LoVo (cell line): Measurements from ENCODE around the gene WDFY1.
"Not testable (repeated sequence)": the region's sequence is repeated elsewhere in the genome, so short reads cannot be mapped to it uniquely, and the experiment has no call there.

Experiments
- DNase-seq: peaks from one replicate; pipeline ENCODE4 v3.0.0-alpha.2; 2016; ENCODE audit warnings: low spot score

The WDFY1 gene

DNA sequence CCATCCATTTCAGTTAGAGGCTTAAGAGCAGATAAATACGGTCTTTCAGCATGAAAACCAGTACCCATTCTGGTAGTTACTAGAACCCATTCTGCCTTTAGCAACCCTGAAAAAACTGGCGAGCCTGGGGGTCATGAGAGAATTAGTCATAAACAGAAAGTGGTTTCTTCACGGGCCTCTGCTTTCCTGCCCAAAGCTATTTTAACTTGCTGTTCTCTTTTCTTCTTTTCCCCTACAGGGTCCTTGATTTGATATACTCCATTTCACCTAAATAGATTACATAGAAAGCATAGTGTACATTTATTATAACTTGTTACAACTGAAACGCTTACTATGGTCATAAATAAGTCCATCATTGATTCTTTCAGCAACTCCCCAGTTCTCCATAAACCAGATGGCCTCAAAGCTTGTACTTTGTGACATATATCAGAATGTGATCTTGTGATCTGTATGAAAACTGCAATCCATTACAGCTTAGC, 48.3 kb downstream of the WDFY1 start:
- no peak for DNase-seq

GRCh38 chr2:223894968-223895367, 50.2 kb downstream of the WDFY1 start:
- DNase-seq, result no peak

DNA sequence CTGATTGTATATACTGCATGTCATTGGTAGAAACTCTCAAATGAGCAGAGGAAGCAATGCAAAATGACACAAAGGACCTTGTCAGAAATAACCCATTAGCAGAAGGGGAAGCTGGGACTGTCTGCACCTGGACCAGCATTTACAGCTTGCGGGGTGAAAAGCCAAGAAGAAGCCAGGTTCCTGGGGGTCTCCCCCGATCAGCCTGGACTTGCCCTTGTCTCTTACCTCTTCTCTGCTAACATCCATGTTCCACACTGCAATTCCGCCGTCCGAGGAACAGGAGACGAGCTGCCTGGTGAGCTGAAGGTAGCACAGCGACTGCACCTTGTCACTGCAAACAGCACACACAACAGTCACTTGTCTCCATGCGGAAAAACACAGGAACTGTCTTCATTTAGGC, 51.1 kb downstream of the WDFY1 start:
- no peak for DNase-seq

DNA sequence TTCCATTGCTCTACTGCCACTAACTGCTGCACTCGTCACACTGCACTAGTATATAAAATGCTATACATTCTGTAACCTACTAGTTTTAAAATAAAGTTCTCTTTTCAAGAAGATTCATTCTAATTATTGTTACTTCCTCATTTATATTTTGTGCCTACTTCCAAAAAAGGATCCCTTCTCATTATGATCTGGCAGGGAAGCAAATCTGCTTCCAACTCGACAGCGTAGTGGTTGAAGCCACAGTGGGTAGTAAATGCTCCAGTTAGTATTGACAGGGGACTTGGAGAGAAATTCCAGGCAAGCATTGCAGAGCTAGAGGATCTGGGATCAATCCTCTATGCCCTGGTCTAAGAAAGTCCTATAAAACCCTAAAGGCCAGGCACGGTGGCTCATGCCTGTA, 54.4 kb downstream of the WDFY1 start:
- DNase-seq, result no peak

GRCh38 chr2:223889229-223889628, 55.9 kb downstream of the WDFY1 start:
- no peak for DNase-seq

GRCh38 chr2:223888251-223888650, 56.9 kb downstream of the WDFY1 start:
- no peak for DNase-seq

DNA sequence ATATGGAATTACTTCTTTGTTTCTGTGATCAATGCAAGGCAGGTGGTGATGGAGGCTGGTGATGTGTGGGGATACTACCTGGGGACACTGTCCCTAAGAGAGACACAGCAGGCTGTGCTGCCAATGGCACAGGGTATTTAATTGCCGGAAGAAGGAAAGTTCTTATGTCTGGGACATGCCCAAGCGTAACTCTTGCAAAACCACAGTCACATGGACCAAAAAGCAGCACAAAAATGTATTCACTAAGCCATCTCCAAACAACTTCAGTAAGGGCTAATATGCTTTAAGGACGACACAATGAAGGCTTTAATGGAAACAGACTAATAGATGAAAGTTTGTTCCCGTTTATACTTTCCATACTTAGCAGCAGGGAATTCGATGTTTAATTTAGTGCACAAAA, 58.0 kb downstream of the WDFY1 start:
- no peak for DNase-seq

GRCh38 chr2:223886726-223887125, 58.4 kb downstream of the WDFY1 start:
- no peak for DNase-seq

DNA sequence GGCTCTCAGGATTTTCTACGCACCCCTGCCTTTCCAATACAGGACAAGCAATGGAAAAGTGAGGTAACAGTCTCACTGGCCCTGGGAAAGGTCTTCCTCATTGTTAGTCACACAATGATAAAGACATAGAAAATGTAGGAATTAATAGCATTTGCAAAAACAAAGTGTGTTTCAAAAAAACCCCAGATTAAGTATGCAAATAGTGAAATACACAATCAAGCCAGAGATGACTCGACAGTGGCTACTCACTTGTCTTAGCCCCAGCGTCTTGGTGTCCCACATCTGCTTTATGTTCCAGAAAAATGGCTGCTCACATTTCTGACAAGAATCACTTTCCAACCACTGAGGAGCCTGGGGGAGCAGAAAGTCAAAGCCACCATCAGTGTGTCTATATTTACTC, 60.7 kb downstream of the WDFY1 start:
- DNase-seq, result no peak

- DNase-seq, result no peak
Observed at GRCh38 chr2:223882715-223883114, 62.4 kb downstream of the WDFY1 start.

DNA sequence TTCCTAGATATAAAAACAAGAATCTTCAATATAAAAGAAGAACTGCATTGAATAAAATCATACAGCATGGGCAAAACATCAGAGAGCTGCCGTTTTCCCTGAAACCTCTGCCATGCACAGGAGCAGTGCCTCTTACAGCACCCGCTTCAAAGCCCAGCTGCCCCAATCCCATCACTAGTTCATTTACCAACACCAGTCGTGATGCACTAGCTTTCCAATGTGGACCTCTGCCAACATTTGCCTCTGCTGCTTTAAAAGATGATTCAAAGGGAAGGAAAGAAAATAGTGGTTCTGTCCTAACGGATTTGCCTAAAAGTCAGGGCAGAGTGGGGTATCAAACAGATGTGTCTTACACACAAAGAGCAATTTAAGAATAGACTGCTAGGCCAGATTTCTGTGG, 64.3 kb downstream of the WDFY1 start:
- DNase-seq, result no peak

DNA sequence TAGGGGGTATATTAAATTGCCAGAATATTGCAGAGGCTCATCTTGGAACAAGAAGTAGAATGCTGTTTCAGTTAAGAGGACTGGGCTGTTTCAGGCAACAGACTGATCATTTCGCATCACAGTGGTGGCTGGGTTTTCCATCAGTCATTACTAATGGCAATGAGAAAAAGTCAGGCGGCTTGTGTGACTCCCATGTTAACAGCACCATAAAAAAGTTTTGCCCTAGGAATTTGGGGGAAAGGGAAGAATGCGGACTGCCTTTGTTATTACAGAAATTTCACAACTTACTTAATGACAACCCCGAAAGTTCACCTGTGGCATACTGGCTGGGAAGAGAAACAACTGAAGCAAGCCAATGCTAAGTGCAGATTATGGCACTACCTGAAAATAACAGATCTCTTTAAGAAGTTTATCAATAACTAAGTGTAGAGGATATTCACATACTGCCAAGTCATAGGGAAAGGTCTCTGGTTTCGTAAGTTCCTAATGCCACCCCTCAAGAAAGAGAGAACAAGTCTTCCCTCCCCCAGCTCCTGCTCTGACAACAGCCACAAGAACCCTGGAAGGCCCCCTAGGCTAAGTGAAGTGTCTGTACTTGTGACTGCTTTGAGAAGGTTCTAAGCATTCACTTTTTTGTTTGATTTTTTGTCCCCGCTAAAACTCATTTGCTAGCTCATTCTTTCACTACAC, 67.3 kb downstream of the WDFY1 start:
- DNase-seq, result no peak

DNA sequence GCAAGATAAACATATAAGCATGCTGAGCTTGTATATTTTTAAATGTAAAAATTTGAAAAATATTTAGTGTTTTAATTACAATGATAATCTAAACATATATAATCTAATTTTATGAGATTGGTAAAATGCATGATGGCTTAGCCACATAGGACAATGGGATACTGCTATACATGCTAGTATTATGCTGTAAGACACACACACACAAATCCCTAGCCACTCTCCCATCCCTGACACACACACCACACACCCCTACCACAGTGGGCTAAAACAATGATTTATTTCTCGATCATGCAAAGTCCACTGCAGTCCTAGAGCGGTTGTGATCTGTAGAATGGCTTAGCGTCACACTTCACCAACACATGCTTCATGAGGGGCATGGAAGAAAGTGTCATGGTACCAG, 71.5 kb downstream of the WDFY1 start:
- no peak for DNase-seq

GRCh38 chr2:223872772-223873171, 72.4 kb downstream of the WDFY1 start:
- not testable (repeated sequence) for DNase-seq

DNA sequence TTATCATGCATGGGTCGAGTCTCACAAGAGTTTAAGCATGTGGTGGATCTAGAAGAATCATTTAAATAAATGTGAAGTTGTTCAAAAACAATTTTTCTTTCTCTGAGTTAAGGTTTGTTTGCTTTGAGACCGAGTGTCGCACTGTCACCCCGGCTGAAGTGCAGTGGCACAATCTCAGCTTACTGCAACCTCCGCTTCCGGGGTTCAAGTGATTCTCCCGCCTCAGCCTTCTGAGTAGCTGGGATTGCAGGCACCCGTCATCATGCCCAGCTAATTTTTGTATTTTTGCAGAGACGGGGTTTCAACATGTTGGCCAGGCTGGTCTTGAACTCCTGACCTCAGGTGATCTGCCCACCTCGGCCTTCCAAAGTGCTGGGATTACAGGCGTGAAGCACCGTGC, 73.5 kb downstream of the WDFY1 start:
- DNase-seq, result not testable (repeated sequence)

DNA sequence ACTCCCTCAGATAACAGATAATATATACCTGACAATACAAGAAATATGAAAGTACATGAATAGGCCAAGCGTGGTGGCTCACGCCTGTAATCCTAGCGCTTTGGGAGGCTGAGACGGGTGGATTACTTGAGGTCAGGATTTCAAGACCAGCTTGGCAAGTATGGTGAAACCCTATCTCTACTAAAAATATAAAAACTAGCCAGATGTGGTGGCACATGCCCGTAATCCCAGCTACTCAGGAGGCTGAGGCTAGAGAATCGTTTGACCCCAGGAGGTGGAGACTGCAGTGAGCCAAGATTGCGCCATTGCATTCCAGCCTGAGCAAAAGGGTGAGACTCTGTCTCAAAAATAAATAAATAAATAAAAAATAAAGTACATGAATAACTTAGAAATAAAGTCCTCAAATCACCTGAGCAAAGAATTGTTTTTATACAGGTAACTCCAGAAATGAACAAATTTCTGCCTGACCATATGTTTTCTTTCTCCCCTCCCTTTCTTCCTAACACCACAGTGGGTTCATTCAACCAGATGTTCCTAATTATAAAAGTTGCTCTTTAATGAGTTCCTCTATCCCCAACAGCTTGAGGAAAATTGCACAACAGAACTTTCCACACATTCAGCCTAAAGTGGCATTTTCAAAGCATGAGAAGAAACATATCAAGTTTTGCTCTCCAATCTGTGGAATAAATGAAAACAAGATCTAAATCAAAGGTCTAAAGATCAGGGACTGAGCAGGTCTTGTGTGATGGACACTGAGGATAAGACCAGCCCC, 74.1 kb downstream of the WDFY1 start:
- no peak for DNase-seq

- DNase-seq, result no peak
Observed at GRCh38 chr2:223868005-223868404, 77.1 kb downstream of the WDFY1 start.

DNA sequence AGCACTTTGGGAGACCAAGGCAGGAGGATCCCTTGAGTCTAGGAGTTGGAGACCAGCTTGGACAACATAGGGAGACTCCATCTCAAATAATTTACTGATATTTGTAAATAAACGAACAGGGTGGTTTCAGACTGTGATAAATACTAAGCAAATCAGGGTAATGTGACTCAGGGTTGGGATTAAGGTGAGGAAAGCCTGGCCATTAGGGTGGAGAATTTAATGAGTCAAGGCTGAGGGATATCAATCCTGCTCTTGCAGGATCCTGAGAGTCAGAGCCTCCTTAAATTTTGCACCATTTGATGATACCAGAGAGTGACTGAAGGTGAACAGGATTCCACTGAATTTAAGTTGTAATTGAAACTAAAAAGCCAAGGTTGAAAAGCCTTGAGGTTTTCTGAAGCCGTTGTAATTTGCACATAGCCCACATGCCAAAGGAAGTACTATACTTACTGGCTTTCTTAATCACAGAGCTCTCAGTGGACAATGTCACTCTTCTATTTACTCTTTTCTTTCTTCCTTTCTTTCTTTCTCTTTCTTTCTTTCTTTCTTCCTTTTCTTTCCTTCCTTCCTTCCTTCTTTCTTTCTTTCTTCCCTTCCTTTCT, 79.1 kb downstream of the WDFY1 start:
- DNase-seq, result no peak

DNA sequence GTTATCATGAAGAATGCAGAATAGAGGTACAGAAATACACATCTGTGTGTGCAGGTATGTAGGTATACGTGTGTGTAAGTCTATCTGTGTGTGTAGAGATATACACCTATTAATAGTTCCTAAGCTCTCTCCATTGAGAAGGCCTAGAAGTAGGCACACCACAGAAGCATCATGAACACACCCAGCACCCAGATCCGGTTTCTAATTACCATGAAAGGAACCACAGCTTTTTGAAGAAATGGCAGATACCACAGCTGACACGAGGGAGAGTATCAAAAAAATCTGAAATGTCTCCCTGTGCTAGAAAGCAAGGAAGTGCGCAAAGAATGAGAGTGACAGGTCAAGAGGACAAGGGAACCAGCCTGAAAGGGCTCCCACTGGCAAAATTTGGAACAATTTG, 80.0 kb downstream of the WDFY1 start:
- DNase-seq, result no peak

- no peak for DNase-seq
Observed at GRCh38 chr2:223863491-223863890, 81.6 kb downstream of the WDFY1 start.

DNA sequence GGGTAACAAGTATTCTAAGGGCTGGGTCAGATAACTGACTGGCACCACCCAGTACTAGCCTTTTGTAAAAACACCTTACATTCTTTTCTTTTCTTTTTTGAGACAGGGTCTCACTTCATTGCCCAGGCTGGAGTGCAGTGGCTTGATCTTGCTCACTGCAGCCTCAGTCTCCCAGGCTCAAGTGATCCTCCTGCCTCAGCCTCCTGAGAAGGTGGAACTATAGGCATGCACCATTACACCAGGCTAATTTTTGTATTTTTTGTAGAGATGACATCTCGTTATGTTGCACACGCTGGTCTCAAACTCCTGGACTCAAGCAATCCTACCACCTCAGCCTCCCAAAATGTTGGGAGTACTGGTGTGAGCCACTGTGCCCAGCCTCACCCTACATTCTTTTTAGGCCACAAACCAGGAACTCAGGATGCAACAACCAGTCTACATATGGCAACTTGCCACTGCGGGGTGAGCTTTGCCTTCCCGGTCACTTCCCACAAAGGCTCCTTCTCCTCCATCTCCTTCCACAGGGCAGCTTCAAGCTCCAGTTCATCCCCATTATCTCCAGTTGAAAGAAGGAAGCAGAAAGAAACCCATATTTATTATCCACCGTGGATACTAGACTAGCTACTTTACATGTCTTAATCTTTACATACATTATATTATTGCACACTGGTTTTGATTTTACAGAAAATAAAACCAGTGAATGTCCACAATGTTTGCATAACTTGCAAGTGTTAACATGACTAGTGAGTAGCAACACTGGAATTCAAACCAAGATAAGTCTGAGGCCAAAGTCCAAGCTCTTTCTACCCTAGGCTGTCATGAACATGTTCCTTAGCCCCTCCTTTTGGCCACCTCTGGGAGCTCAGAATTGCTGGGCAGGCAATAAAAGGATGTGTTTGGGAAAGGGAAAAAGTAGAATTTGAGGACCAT, 84.1 kb downstream of the WDFY1 start:
- peak; percentile 91 for DNase-seq

GRCh38 chr2:223859070-223859469, 86.1 kb downstream of the WDFY1 start:
- DNase-seq, result no peak
